GM10266 (cell line): ENCODE measurements around the gene MAD2L2.

Experiments
- DNase-seq: peaks from one replicate; pipeline ENCODE4 v3.0.0; 2012; ENCODE audit errors: extremely low spot score
- CTCF ChIP-seq: IDR thresholded peaks from 2 replicates; pipeline ENCODE4 v1.5.1; 2012; ENCODE audit warnings: mild to moderate bottlenecking, low read depth; ENCODE audit not compliant: control insufficient read depth, insufficient read depth; ENCODE audit errors: missing control alignments

The MAD2L2 gene

GRCh38 chr1:11704691-11705475 lies 23.9 kb upstream of the MAD2L2 start:
- no peak for TF ChIP-seq CTCF
- DNase-seq, result no peak

- DNase-seq, result no peak
- TF ChIP-seq CTCF, result no peak
These were observed 23.2 kb upstream of the MAD2L2 start for GRCh38 chr1:11704194-11704529.

GRCh38 chr1:11703357-11704193 lies 22.6 kb upstream of the MAD2L2 start:
- no peak for TF ChIP-seq CTCF
- no peak for DNase-seq

- no peak for TF ChIP-seq CTCF
- no peak for DNase-seq
These were observed 21.2 kb upstream of the MAD2L2 start for GRCh38 chr1:11701981-11702803.

- TF ChIP-seq CTCF, result no peak
- no peak for DNase-seq
These were observed 20.6 kb upstream of the MAD2L2 start for GRCh38 chr1:11701551-11701961.

- TF ChIP-seq CTCF, result no peak
- no peak for DNase-seq
These were observed 19.9 kb upstream of the MAD2L2 start for GRCh38 chr1:11700601-11701467.
